ENCODE measurements around the gene C19orf12.

Gene C19orf12

GRCh38 chr19:29697523-29698261 lies 17.4 kb downstream of the C19orf12 start:
- DNase-seq = no peak

DNA sequence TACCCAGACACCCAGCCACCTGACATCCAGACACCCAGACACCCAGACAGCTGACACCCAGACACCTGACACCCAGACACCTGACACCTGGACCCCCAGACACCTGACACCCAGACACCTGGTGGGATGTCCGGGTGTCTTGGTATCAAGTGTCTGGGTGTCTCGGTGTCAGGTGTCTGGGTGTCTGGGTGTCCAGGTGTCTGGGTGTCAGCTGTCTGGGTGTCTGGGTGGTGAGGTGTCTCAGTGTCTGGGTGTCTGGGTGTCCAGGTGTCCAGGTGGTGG lies 18.6 kb downstream of the C19orf12 start:
- DNase-seq = no peak

DNA sequence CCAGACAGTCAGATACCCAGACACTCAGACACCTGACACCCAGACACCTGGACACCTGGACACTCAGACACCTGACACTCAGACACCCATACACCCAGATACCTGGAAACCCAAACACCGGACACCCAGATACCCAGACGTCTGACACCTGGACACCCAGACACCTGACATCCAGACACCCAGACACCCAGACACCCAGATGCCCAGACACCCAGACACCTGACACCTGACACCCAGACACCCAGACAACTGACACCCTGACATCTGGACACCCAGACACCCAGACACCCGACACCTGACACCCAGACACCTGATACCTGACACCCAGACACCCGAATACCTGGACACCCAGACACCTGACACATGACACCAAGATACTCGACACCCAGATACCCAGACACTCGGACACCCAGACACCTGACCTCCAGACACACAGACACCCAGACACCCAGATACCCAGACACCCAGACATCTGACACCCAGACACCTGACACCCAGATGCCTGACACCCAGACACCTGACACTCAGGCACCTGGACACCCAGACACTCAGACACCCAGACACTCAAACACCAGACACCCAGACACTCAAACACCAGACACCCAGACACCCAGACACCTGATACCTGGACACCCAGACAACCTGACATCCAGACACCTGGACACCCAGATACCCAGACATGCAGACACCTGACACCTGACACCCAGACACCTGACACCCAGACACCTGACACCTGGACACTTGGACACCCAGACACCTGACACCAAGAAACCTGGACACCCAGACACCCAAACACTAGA lies 19.1 kb downstream of the C19orf12 start:
- no peak for DNase-seq

DNA sequence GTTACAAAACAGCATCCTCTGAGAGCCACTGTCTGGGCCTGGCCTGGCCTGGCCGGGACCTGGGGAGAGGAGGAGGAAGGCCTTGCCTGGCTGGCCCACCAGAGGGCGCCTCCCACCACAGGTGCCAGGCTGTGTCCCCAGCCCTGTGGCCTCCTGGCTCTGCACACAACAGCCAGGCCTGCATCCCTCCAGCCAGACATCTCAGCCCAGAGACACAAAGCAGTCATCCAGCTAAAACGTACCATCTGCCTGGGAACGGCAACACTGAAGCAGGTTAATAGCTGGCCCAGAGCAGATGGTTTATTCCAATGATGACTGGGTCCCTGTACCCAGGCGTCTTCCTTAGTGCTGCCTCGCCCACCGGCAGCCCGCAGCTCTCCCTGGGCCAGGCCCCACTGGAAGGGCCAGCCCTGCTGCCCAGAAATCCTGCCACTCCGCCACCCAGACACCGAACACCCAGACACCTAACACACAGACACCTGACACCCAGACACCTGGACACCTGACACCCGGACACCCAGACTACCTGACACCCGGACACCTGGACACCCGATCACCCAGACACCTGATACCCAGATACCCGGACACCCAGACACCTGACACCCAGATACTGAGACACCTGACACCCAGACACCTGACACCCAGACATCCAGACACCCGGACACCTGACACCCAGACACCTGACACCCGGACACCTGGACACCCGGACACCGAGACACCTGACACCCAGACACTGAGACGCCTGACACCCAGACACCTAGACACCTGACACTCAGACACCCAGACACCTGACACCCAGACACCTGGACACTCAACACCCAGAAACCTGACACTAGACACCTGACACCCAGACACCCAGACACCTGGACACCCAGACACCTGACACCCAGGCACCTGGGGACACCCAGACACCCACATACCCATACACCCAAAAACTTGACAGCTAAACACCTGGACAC lies 20.1 kb downstream of the C19orf12 start:
- peak in 56 of 58 donors; percentile 26 to 90 (median 76) for DNase-seq

DNA sequence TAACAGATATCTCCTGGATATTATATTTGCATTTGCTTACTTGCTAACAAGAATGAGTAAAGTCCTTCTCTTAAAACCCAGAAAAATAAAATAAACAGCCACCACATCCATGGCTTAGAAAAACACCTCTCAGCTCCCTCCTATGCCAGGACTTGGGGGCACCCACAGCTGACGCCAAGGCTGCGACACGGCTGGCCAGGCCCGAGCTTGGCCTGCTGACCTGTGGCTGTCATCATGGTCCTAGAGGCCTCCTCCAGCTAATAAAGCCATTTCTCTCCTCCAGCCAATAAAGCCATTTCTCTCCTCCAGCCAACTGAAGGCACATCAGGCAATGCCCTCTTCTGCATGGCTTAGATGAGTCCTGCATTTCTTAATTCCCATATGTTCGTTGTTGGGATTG lies 20.9 kb downstream of the C19orf12 start:
- DNase-seq = peak in 3 of 58 donors; percentile 30 to 51 (median 46)

DNA sequence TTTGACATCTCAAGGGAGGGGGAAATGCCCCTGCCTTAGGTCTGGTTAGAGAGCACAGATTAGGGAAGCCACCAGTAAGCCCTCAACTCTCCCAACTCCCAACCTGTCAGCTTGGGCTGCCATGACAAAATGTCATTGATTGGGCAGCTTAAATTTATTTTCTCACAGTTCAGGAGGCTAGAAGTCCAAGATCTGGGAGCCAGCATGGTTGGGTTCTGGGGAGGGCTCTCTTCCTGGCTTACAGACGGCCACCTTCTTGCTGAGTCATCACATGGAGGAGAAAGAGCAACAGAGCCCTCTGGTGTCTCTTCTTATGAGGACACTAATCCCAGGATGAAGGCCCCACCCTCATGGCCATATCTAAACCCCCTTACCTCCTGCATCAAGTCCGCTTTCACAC lies 24.2 kb downstream of the C19orf12 start:
- no peak for DNase-seq

- no peak for DNase-seq
Observed at GRCh38 chr19:29687897-29688728, 26.9 kb downstream of the C19orf12 start.

GRCh38 chr19:29687244-29687896 lies 27.7 kb downstream of the C19orf12 start:
- DNase-seq = peak in 2 of 58 donors; percentile 23

- no peak for DNase-seq
Observed at GRCh38 chr19:29686285-29686805, 28.7 kb downstream of the C19orf12 start.

- DNase-seq = no peak
Observed at GRCh38 chr19:29685326-29685725, 29.7 kb downstream of the C19orf12 start.

DNA sequence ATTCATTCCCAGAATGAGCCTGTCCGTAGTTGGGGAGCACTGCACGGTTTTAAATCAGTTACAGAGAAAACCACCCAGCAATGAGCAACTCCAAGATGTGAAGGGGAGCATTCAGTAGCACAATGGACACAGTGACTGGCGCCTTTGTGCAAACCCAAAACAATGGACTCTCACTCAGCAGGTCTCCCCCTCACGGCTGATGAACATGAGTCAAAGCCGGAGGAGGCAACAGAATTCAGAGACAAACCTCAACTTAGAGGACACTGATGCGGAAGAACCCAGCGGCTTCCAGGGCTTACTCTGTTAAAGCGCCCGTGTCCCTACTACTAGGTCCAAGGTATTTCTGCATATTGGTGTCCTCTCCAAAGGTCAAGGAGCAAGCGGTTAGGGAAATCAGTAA lies 32.1 kb downstream of the C19orf12 start:
- DNase-seq = peak in 43 of 58 donors; percentile 23 to 90 (median 58)

DNA sequence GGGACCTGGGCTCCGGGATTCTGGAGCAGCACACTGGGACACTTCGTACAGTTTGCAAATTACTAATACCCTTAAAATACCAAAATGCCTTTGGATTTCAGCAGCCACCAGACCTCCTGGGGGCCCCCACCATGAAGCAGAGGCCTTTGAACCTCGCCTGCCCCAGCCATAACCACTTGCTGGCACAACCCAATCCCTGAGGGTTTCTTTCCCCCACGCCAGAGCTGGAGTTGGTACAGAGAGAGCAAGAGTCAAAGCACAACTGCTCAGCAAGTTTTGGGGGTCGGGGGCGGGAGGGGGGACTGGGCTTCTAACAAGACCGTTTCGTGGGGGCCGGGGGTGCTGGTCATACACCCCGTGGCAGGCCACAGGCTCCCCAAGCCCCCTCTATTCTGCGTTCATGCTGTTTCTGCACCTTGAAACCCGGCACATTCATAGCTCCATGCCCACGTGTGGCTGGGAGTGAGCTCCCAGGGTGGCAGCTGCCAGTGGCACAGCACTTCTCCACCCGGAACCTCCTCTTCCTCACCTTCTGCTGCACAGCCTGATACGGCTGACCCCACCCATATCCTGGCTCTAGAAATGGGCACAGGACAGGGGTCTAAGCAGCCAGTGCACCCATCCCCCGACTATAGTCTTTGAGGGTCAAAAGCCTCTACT lies 32.7 kb downstream of the C19orf12 start:
- DNase-seq = peak in 2 of 58 donors; percentile 58

DNA sequence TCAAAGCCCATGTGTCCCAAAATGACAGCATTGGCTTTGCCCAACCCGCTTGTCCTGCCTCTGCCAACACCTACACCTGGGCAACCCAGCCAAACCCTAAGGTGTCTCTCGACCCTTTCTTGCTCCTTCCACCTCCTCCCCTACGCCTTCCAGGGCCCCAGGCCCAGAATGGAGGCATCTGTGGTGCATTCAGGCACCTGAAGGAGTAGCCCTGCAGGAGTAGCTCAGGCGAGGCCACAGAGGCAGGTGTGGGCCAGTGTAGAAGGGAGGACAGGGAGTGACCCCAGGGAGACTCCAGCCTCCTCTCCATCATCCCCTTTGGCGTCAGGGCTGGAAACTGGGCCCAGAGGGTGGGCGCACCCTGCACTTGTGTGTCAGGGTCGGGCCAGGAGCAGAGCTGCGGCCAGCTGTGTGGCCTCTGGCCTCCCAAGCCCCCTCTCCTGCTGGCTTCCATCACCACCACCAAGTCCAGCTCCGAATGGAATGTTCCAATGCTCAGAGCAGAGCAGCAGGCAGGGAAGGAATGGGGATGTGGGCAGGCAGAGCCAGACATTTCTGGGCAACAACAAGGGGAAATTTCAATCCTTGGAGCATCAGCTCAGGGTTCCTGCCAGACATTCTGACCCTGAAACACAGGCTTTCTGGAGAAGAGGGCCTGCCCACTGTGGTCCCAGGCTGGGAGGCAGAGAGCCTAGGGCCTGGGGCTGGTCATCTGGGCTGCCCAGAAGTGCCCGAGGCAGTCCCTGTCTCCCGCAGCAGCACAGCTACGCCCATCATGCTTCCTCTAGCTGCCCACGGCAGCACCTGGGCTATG lies 33.4 kb downstream of the C19orf12 start:
- DNase-seq = peak in 4 of 58 donors; percentile 11 to 31 (median 26)

GRCh38 chr19:29680937-29681336 lies 34.1 kb downstream of the C19orf12 start:
- no peak for DNase-seq

DNA sequence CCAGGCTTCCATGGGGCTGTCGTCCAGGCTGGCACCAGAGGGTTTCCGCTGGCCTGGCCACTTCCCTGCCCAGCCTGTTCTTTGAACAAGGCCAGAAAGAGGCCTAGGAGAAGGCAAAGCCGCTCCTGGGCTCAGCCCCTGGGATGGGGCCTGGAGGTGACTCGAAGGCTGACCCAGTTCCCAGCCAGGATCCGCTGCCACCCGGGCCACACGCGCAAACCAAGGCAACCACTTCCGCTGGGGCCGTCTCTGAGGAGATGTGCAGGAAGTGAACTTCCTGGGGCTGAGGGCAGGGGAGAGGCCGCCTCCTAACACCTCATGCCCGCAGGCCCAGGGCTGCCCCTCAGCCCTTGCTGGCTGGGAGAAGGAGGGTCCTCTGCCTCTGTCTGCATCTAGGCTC lies 34.6 kb downstream of the C19orf12 start:
- DNase-seq = peak in 23 of 58 donors; percentile 16 to 58 (median 36)

- DNase-seq = no peak
Observed at GRCh38 chr19:29679598-29680210, 35.4 kb downstream of the C19orf12 start.

- DNase-seq = peak in 25 of 58 donors; percentile 22 to 72 (median 42)
Observed at GRCh38 chr19:29678484-29679106, 36.5 kb downstream of the C19orf12 start.
